Measurements from ENCODE around the gene C1QC.

The C1QC gene

GRCh38 chr1:22639286-22639685 is 4.1 kb upstream of the C1QC start:
- Histone ChIP-seq H3K4me2 (ENCODE audit: low read length) (no peak overlapping the region), H3K4me3 (ENCODE audit: low read length) (no peak overlapping the region)

GRCh38 chr1:22641247-22641646 is 2.2 kb upstream of the C1QC start:
- H3K4me3 ChIP-seq (ENCODE audit: low read length), result no peak overlapping the region
- H3K4me2 ChIP-seq (ENCODE audit: low read length), result no peak overlapping the region
- no peak overlapping the region for H2AFZ ChIP-seq (ENCODE audit: low read depth, low read length)

More at GRCh38 chr1:22639286-22639685, 4.1 kb upstream of the C1QC start:
- no peaks in the 10 kb centered on the region for H3K79me2 ChIP-seq (ENCODE audit: low read length)
- peaks cover 6% of the 10 kb centered on the region; the same call in 1 of the 2 replicates for H3K4me1 ChIP-seq (ENCODE audit: low read length)
- TF ChIP-seq CTCF (IDR thresholded peaks at IDR 0.05; ENCODE audit: low read depth, low read length), result no peak; the same call in 1 of the 2 replicates
- no peak for TF ChIP-seq EZH2phosphoT487 (IDR thresholded peaks at IDR 0.05; ENCODE audit: low read depth)
- H3K9ac ChIP-seq (ENCODE audit: low read length), result no peak overlapping the region
- H3K27me3 ChIP-seq (ENCODE audit: low read depth, low read length), result no peaks in the 10 kb centered on the region
- no peak overlapping the region for H2AFZ ChIP-seq (ENCODE audit: low read depth, low read length)
- H3K36me3 ChIP-seq (replicated peaks; ENCODE audit: low read depth, low read length), result no peaks in the 10 kb centered on the region
- no peaks in the 10 kb centered on the region for H3K9me3 ChIP-seq (ENCODE audit: insufficient read depth, low read length)
- H3K27ac ChIP-seq (ENCODE audit: low read length), result no peak overlapping the region
- no peaks in the 10 kb centered on the region for H4K20me1 ChIP-seq (ENCODE audit: insufficient read depth, low read length)

GRCh38 chr1:22641906-22642636 is 1.4 kb upstream of the C1QC start:
- H3K27ac ChIP-seq (ENCODE audit: low read length), result no peak overlapping the region
- no peaks in the 10 kb centered on the region for H3K36me3 ChIP-seq (replicated peaks; ENCODE audit: low read depth, low read length)
- no peaks in the 10 kb centered on the region for H4K20me1 ChIP-seq (ENCODE audit: insufficient read depth, low read length)
- no peak overlapping the region for H3K9ac ChIP-seq (ENCODE audit: low read length)
- no peak overlapping the region for H2AFZ ChIP-seq (ENCODE audit: low read depth, low read length)
- no peaks in the 10 kb centered on the region for H3K79me2 ChIP-seq (ENCODE audit: low read length)
- H3K27me3 ChIP-seq (ENCODE audit: low read depth, low read length), result no peaks in the 10 kb centered on the region
- H3K4me2 ChIP-seq (ENCODE audit: low read length), result peak overlapping the region; percentile 55
- TF ChIP-seq EZH2phosphoT487 (IDR thresholded peaks at IDR 0.05; ENCODE audit: low read depth), result no peak
- TF ChIP-seq CTCF (IDR thresholded peaks at IDR 0.05; ENCODE audit: low read depth, low read length), result peak; percentile 74
- no peaks in the 10 kb centered on the region for H3K9me3 ChIP-seq (ENCODE audit: insufficient read depth, low read length)
- H3K4me1 ChIP-seq (ENCODE audit: low read length), result peaks cover 6% of the 10 kb centered on the region; the same call in 1 of the 2 replicates
- H3K4me3 ChIP-seq (ENCODE audit: low read length), result peak overlapping the region; percentile 38; the same call in 1 of the 2 replicates

More at GRCh38 chr1:22641247-22641646, 2.2 kb upstream of the C1QC start:
- Histone ChIP-seq H3K9ac (ENCODE audit: low read length) (no peak overlapping the region), H3K4me1 (ENCODE audit: low read length) (peaks cover 6% of the 10 kb centered on the region; the same call in 1 of the 2 replicates), H3K36me3 (replicated peaks; ENCODE audit: low read depth, low read length) (no peaks in the 10 kb centered on the region), H4K20me1 (ENCODE audit: insufficient read depth, low read length) (no peaks in the 10 kb centered on the region), H3K27me3 (ENCODE audit: low read depth, low read length) (no peaks in the 10 kb centered on the region), H3K9me3 (ENCODE audit: insufficient read depth, low read length) (no peaks in the 10 kb centered on the region), H3K79me2 (ENCODE audit: low read length) (no peaks in the 10 kb centered on the region), H3K27ac (ENCODE audit: low read length) (no peak overlapping the region)
- no peak for TF ChIP-seq CTCF (IDR thresholded peaks at IDR 0.05; ENCODE audit: low read depth, low read length)
- TF ChIP-seq EZH2phosphoT487 (IDR thresholded peaks at IDR 0.05; ENCODE audit: low read depth), result no peak

GRCh38 chr1:22643928-22644327 is 495 bp downstream of the C1QC start:
- Histone ChIP-seq H3K27ac (ENCODE audit: low read length) (no peak overlapping the region), H4K20me1 (ENCODE audit: insufficient read depth, low read length) (no peaks in the 10 kb centered on the region), H3K79me2 (ENCODE audit: low read length) (no peaks in the 10 kb centered on the region), H3K9ac (ENCODE audit: low read length) (no peak overlapping the region), H3K4me2 (ENCODE audit: low read length) (no peak overlapping the region), H3K4me3 (ENCODE audit: low read length) (no peak overlapping the region), H3K4me1 (ENCODE audit: low read length) (peaks cover 6% of the 10 kb centered on the region; the same call in 1 of the 2 replicates), H3K36me3 (replicated peaks; ENCODE audit: low read depth, low read length) (no peaks in the 10 kb centered on the region), H3K9me3 (ENCODE audit: insufficient read depth, low read length) (no peaks in the 10 kb centered on the region), H3K27me3 (ENCODE audit: low read depth, low read length) (no peaks in the 10 kb centered on the region), H2AFZ (ENCODE audit: low read depth, low read length) (no peak overlapping the region)
- TF ChIP-seq CTCF (IDR thresholded peaks at IDR 0.05; ENCODE audit: low read depth, low read length) (no peak), EZH2phosphoT487 (IDR thresholded peaks at IDR 0.05; ENCODE audit: low read depth) (no peak)
